Ishikawa (cell line): ENCODE data around the gene BTRC.

Source experiments
- CEBPB ChIP-seq: IDR thresholded peaks from 2 replicates; pipeline ENCODE4 v1.6.1; 2012
- CREB1 ChIP-seq: IDR thresholded peaks from 2 replicates; pipeline ENCODE4 v1.6.1; 2012; ENCODE audit warnings: low read depth
- EGR1 ChIP-seq: IDR thresholded peaks from 2 replicates; pipeline ENCODE4 v1.6.1; 2012
- EP300 ChIP-seq: IDR thresholded peaks from 2 replicates; pipeline ENCODE4 v1.6.1; 2012; ENCODE audit warnings: borderline replicate concordance
- FOXM1 ChIP-seq: IDR thresholded peaks from 2 replicates; pipeline ENCODE4 v1.6.1; 2012; ENCODE audit warnings: low read depth, borderline replicate concordance
- NFIC ChIP-seq: IDR thresholded peaks from 2 replicates; pipeline ENCODE4 v1.6.1; 2012
- RAD21 ChIP-seq: IDR thresholded peaks from 2 replicates; pipeline ENCODE4 v1.6.1; 2012; ENCODE audit warnings: low read depth
- TAF1 ChIP-seq: IDR thresholded peaks from 2 replicates; pipeline ENCODE4 v1.6.1; 2012; ENCODE audit warnings: low read depth, mild to moderate bottlenecking
- TCF12 ChIP-seq: IDR thresholded peaks from 2 replicates; pipeline ENCODE4 v1.6.1; 2012; ENCODE audit warnings: low read depth
- TEAD4 ChIP-seq: IDR thresholded peaks from 2 replicates; pipeline ENCODE4 v1.6.1; 2012
- YY1 ChIP-seq: IDR thresholded peaks from 2 replicates; pipeline ENCODE4 v1.6.1; 2012; ENCODE audit warnings: low read depth
- ZBTB7A ChIP-seq: IDR thresholded peaks from 2 replicates; pipeline ENCODE4 v1.6.1; 2012; ENCODE audit warnings: low read depth
- TF ChIP-seq, protein P1 (sequence below): IDR thresholded peaks from 2 replicates; pipeline ENCODE4 v1.6.1; 2012; ENCODE audit warnings: low read depth, mild to moderate bottlenecking
- TF ChIP-seq, protein P2 (sequence below): IDR thresholded peaks from 2 replicates; pipeline ENCODE4 v1.6.1; 2012
- TF ChIP-seq, protein P3 (sequence below): IDR thresholded peaks from 2 replicates; pipeline ENCODE4 v1.6.1; 2012

BTRC gene

DNA sequence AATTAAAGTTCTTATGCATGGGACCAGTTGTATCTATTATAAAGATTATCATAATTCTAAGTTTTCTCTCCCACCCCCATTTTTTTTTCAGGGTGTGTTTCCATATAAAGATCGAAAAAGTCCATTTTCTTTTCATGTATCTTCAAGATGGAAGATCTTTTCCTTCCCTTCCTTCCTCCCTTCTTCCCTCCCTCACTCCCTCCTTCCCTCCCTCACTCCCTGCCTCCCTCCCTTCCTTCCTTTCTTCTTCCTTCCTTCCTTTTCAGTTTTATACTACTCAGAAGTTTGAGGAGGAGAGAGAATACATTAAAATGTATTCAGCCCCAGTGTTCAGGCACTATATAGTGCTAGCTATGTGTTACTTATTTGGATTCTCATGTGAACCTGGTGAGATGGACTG, 136.1 kb downstream of the BTRC start:
- no peak for TF ChIP-seq TEAD4

DNA sequence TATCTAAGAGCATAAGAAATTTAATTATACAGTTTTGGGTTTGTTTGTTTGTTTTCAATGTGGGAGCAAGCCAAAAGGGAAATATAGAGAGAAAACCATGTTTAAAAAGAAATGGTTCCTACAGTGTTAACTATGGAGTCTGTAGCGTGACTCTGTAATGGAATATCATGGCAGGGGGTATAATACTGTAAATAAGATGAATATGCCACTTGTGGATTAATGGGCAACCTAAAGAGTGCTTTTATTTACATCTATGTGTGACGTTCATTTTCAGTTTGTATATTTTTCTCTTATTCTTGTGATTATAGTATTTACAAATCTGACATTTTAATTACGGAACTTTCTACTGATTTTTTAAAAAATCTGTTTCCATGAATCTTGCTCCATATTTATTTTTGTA, 138.2 kb downstream of the BTRC start:
- TF ChIP-seq ZBTB7A (no peak), RAD21 (no peak), CREB1 (no peak), EP300 (no peak), EGR1 (no peak), TCF12 (no peak), TEAD4 (no peak), CEBPB (no peak)
- TF ChIP-seq, protein P1, sequence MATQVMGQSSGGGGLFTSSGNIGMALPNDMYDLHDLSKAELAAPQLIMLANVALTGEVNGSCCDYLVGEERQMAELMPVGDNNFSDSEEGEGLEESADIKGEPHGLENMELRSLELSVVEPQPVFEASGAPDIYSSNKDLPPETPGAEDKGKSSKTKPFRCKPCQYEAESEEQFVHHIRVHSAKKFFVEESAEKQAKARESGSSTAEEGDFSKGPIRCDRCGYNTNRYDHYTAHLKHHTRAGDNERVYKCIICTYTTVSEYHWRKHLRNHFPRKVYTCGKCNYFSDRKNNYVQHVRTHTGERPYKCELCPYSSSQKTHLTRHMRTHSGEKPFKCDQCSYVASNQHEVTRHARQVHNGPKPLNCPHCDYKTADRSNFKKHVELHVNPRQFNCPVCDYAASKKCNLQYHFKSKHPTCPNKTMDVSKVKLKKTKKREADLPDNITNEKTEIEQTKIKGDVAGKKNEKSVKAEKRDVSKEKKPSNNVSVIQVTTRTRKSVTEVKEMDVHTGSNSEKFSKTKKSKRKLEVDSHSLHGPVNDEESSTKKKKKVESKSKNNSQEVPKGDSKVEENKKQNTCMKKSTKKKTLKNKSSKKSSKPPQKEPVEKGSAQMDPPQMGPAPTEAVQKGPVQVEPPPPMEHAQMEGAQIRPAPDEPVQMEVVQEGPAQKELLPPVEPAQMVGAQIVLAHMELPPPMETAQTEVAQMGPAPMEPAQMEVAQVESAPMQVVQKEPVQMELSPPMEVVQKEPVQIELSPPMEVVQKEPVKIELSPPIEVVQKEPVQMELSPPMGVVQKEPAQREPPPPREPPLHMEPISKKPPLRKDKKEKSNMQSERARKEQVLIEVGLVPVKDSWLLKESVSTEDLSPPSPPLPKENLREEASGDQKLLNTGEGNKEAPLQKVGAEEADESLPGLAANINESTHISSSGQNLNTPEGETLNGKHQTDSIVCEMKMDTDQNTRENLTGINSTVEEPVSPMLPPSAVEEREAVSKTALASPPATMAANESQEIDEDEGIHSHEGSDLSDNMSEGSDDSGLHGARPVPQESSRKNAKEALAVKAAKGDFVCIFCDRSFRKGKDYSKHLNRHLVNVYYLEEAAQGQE, result no peak
- TF ChIP-seq, protein P2, sequence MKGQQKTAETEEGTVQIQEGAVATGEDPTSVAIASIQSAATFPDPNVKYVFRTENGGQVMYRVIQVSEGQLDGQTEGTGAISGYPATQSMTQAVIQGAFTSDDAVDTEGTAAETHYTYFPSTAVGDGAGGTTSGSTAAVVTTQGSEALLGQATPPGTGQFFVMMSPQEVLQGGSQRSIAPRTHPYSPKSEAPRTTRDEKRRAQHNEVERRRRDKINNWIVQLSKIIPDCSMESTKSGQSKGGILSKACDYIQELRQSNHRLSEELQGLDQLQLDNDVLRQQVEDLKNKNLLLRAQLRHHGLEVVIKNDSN, result no peak

DNA sequence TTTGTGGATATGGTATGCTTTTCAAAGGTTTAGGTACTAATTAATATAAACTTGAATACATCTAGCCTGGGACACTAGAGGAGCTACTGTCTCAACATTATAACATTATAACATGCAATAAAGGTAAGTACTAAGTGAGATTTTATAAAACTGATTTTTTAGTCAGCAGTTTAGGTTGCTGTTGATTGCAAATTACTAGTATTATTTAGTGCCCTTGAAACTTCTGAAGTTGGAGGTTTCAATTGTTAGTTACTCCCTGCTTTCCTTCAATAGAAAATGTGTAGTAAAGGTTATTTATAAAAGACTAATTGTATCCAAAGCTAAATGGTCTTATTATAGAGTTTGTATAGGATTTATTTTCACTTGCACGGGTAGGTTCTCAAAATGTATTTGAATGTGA, 138.8 kb downstream of the BTRC start:
- TF ChIP-seq ZBTB7A, result no peak
- no peak for TF ChIP-seq EGR1
- TF ChIP-seq, protein P1, result no peak
- TF ChIP-seq FOXM1, result no peak
- no peak for TF ChIP-seq CREB1
- TF ChIP-seq, protein P3, sequence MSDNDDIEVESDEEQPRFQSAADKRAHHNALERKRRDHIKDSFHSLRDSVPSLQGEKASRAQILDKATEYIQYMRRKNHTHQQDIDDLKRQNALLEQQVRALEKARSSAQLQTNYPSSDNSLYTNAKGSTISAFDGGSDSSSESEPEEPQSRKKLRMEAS, result no peak
- TF ChIP-seq RAD21, result no peak
- TF ChIP-seq TAF1, result no peak
- TF ChIP-seq, protein P2, result no peak

DNA sequence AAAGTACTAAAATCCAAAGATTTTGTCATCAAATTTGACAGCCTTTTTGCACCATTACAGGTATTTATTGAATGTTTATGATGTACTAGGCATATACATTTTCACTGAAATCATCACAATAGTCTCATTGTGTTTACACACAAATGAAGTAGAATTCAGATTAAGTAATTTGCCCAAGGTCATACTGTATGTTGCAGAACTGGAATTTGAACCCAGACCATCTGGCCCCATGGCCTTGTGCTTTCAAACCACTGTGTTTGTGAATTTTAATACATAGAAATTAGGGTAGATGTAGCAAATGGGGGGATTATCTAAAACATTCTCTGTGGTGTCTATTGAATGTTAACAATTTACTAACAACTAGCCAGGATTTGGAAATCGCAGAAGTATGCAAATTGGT, 139.3 kb downstream of the BTRC start:
- TF ChIP-seq TAF1 (no peak), EP300 (no peak), RAD21 (no peak), TEAD4 (no peak), EGR1 (no peak), TCF12 (no peak), NFIC (no peak), ZBTB7A (no peak), FOXM1 (no peak), YY1 (no peak), CEBPB (no peak), CREB1 (no peak)
- TF ChIP-seq, protein P2, result no peak
- TF ChIP-seq, protein P3, result no peak
- TF ChIP-seq, protein P1, result no peak

DNA sequence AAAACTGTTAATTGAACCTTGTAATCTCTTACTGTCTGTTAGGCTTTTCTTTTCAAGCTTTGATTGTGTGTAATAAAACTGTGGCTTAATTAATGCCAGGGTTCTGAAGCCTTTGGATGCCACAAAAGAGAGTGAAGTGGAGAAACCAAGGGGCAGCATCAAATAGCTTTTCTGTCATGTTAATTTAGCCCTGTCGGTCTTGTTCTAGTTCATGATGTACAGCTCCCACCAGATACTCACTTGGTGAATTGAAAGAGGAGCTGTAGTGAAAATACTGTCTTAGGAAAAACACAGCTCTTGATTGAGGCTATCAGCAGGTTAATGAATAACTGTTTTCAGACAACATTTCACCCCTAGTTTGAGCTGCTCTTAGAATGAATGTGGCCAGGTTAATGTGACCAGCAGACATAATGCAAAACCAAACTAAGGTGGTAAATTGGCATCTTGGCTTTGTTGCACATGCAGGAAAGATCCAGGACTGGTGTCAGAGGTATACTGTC, 139.9 kb downstream of the BTRC start:
- TF ChIP-seq, protein P3, result no peak
- TF ChIP-seq YY1 (no peak), TEAD4 (no peak), ZBTB7A (no peak), EP300 (no peak), TAF1 (no peak), EGR1 (no peak), NFIC (no peak), FOXM1 (no peak), CEBPB (no peak), TCF12 (no peak)
- TF ChIP-seq, protein P2, result no peak
